GM12878 (cell line): ENCODE data around the gene MB. TPM values are rescaled to one million over a fixed set of nuclear protein-coding genes. Genes with fewer than 3 reads are reported as not detected.

Experiments used
- ATAC-seq: fragments of 200-7000 bp; cut with Tn5 transposase; 3 replicates; pipeline ENCODE4 v1.9.1; 2020; ENCODE audit warnings: mild to moderate bottlenecking, moderate library complexity
- BruUV-seq: library from RNA; stranded (reverse); fragments of 400-500 nt; replicated peaks from 2 replicates; lab custom pipeline; 2021; lab: Mats Ljungman, UMichigan
- CTCF ChIA-PET: fragments of 300-600 bp; sonication (Branson Sonifier 250); formaldehyde crosslinking; extraction: SDS; loops from one replicate; lab custom pipeline; 2021; ENCODE audit warnings: inconsistent platforms; lab: Yijun Ruan, JAX
- POLR2A ChIA-PET: fragments of 350-600 bp; formaldehyde crosslinking; extraction: SDS; loops from one replicate; lab custom pipeline; 2021; ENCODE audit warnings: inconsistent platforms; lab: Charles Lee
- RAD21 ChIA-PET: fragments of 300-600 bp; sonication (Branson Sonifier 250); formaldehyde crosslinking; loops from one replicate; lab custom pipeline; 2023; ENCODE audit warnings: antibody characterized with exemption; ENCODE audit not compliant: unreplicated experiment; lab: Charles Lee
- SMC1A ChIA-PET: fragments of 300-600 bp; sonication (Branson Sonifier 250); formaldehyde crosslinking; loops from one replicate; lab custom pipeline; 2023; ENCODE audit not compliant: unreplicated experiment, uncharacterized antibody; lab: Charles Lee
- DNase-seq: peaks from one replicate; pipeline ENCODE4 v3.0.0-alpha.2; 2011; ENCODE audit warnings: low read depth, low spot score
- FAIRE-seq: peaks from 3 replicates; lab custom pipeline; 2011; peaks lifted over from hg19 to GRCh38; lab: Jason Lieb, UNC
- H2AFZ ChIP-seq: 2 replicates; pipeline ENCODE4 v1.6.0; 2011; ENCODE audit warnings: low read depth, low read length, control low read depth; ENCODE audit not compliant: control insufficient read depth
- H3K27ac ChIP-seq: 2 replicates; pipeline ENCODE4 v1.5.1; 2011; ENCODE audit warnings: control low read depth; ENCODE audit not compliant: control insufficient read depth, insufficient read depth
- H3K27me3 ChIP-seq, 2 experiments: replicated peaks in 1 of 2; 2 replicates each; pipeline versions ENCODE4 v1.6.0 to v1.6.1; 2011; ENCODE audit warnings: low read length in 1 of 2; ENCODE audit not compliant: control insufficient read depth in 2 of 2, insufficient read depth in 2 of 2
- H3K36me3 ChIP-seq, 2 experiments: 2 replicates each; pipeline ENCODE4 v1.5.1; 2011; ENCODE audit warnings: low read length in 1 of 2; ENCODE audit not compliant: control insufficient read depth in 2 of 2, insufficient read depth in 2 of 2
- H3K4me1 ChIP-seq: 2 replicates; pipeline ENCODE4 v1.6.1; 2011; ENCODE audit warnings: mild to moderate bottlenecking, low read length, moderate library complexity, mixed read lengths; ENCODE audit not compliant: control insufficient read depth, insufficient read depth
- H3K4me2 ChIP-seq: 2 replicates; pipeline ENCODE4 v1.6.0; 2011; ENCODE audit warnings: control low read depth; ENCODE audit not compliant: control insufficient read depth, insufficient read depth
- H3K4me3 ChIP-seq: fragments of 200-600 bp; sonication (generic); 2 replicates; pipeline ENCODE4 v1.5.1; 2016
- H3K79me2 ChIP-seq: 2 replicates; pipeline ENCODE4 v1.6.0; 2011; ENCODE audit warnings: low read length; ENCODE audit not compliant: control insufficient read depth, insufficient read depth
- H3K9ac ChIP-seq: 2 replicates; pipeline ENCODE4 v1.8.0; 2011; ENCODE audit warnings: low read length, control low read depth, mixed read lengths; ENCODE audit not compliant: control insufficient read depth, insufficient read depth
- H3K9me3 ChIP-seq: replicated peaks from 3 replicates; pipeline ENCODE4 v1.5.1; 2011; ENCODE audit warnings: mild to moderate bottlenecking, low read length; ENCODE audit not compliant: control insufficient read depth, insufficient read depth
- H4K20me1 ChIP-seq: 2 replicates; pipeline ENCODE4 v1.6.0; 2011; ENCODE audit not compliant: control insufficient read depth, insufficient read depth
- E2F8 ChIP-seq: fragments of 450-650 bp; IDR thresholded peaks from 2 replicates; pipeline ENCODE4 v1.6.1; 2018; ENCODE audit warnings: mild to moderate bottlenecking, low read depth, moderate library complexity; ENCODE audit not compliant: partially characterized antibody
- LARP7 ChIP-seq: fragments of 450-650 bp; IDR thresholded peaks from 2 replicates; pipeline ENCODE4 v1.6.1; 2017; ENCODE audit warnings: mild to moderate bottlenecking
- RFX5 ChIP-seq: IDR thresholded peaks from 2 replicates; pipeline ENCODE4 v1.6.1; 2011; ENCODE audit warnings: low read depth, low read length, improper control_type of control experiment
- WGBS: methylation state at CpG from one replicate; pipeline ENCODE4 v1.1.6; 2016; ENCODE audit warnings: low lambda C conversion rate; ENCODE audit not compliant: insufficient replicate concordance, insufficient coverage; ENCODE audit errors: missing lambda C conversion rate; 5-methylcytosine and 5-hydroxymethylcytosine counted together
- in situ Hi-C: fragments of 300-500 bp; cut with MboI; formaldehyde crosslinking; loops from 9 replicates; pipeline ENCODE4 v1.14.3; 2018; ENCODE audit warnings: mixed read lengths
- intact Hi-C: fragments of 100-400 bp; cut with micrococcal nuclease; formaldehyde crosslinking; loops from one replicate; pipeline ENCODE4 v1.14.2; 2022; ENCODE audit not compliant: unreplicated experiment
- polyA plus RNA-seq, 11 experiments: library from polyadenylated mRNA; depleted of rRNA in 4 of 11; unstranded in 6 of 11; stranded (reverse) in 5 of 11; fragments of >200 nt; fragmentation: Nextera tagmentation in 4 of 11; fragmentation: Illumina TruSeq in 1 of 11; extraction: Ambion mirVana in 4 of 11; extraction: Trizol in 1 of 11; gene quantifications; 1 replicate in 1 of 11; 2 replicates in 10 of 11; pipeline versions ENCODE4 v1.2.1 to v1.2.3, GENCODE V29; 2011 to 2016; ENCODE audit warnings: inconsistent platforms in 2 of 11, missing spikeins in 2 of 11, low read depth in 1 of 11
- total RNA-seq, 4 experiments: library from RNA; depleted of rRNA in 3 of 4; stranded (reverse); fragments of >200 nt in 3 of 4; fragmentation: Illumina TruSeq in 1 of 4; extraction: Trizol in 1 of 4; gene quantifications; 2 replicates each; pipeline versions ENCODE4 v1.2.1 to v1.2.3, GENCODE V29; 2013 to 2021
- TF ChIP-seq, protein P1 (sequence below): IDR thresholded peaks from 2 replicates; pipeline ENCODE4 v1.6.1; 2011; ENCODE audit warnings: mild to moderate bottlenecking, low read depth, low read length, moderate library complexity; ENCODE audit not compliant: insufficient replicate concordance
- TF ChIP-seq, protein P2 (sequence below): IDR thresholded peaks from 2 replicates; pipeline ENCODE4 v1.6.1; 2011; ENCODE audit warnings: borderline replicate concordance, low read depth, mild to moderate bottlenecking, moderate library complexity, low read length; ENCODE audit not compliant: insufficient read depth, poor library complexity, severe bottlenecking

MB gene
- total and polyA plus RNA-seq, 10 of the 15 experiments (the other 5 are each of a cell fraction or from before 2014, with no cell fraction given) = 0.09 to 0.41 (median 0.23) TPM; not detected in 3

- no TSS peak for BruUV-seq
- 0 out of 3 replicates have a peak, but pooled peaks have one; percentile 29 for ATAC-seq
- intact Hi-C loops = no loop called here
Measured at GRCh38 chr22:35620624-35621251, 3.6 kb upstream of the MB start.

More at GRCh38 chr22:35620624-35621251, 3.6 kb upstream of the MB start:
- Histone ChIP-seq H3K4me3 (no peak overlapping the region), H3K9ac (no peak overlapping the region), H3K4me2 (no peak overlapping the region), H3K9me3 (no peaks in the 10 kb centered on the region), H3K4me1 (no peaks in the 10 kb centered on the region), H4K20me1 (no peaks in the 10 kb centered on the region), H3K36me3 (no peaks in the 10 kb centered on the region), H3K27ac (no peak overlapping the region), H3K27me3 (peaks cover 0 to 2% of the 10 kb centered on the region in 2 experiments; a peak in 2 of 4 replicates), H2AFZ (no peak overlapping the region), H3K79me2 (no peaks in the 10 kb centered on the region)
- CTCF ChIA-PET = interaction anchor here (0.9 to 2.0 kb wide), 5 partner anchors 14 to 270 kb away, joined by 3 to 9 read pairs (median 5); no protein-coding TSS in a partner anchor
- FAIRE-seq = no peak
- no peak for DNase-seq
- POLR2A ChIA-PET = interaction anchor here (0.5 kb wide), 1 partner anchor 282 kb away, joined by 3 read pairs; no protein-coding TSS in a partner anchor
- RAD21 ChIA-PET = interaction anchor here (2.6 kb wide), 1 partner anchor 270 kb away, joined by 11 read pairs; no protein-coding TSS in a partner anchor
- 61% methylated on average over 15 of the region's 15 CpGs for WGBS
- SMC1A ChIA-PET = interaction anchor here (0.9 to 1.6 kb wide), 6 partner anchors 10 to 249 kb away, joined by 3 to 8 read pairs (median 3); no protein-coding TSS in a partner anchor
- TF ChIP-seq, protein P1, sequence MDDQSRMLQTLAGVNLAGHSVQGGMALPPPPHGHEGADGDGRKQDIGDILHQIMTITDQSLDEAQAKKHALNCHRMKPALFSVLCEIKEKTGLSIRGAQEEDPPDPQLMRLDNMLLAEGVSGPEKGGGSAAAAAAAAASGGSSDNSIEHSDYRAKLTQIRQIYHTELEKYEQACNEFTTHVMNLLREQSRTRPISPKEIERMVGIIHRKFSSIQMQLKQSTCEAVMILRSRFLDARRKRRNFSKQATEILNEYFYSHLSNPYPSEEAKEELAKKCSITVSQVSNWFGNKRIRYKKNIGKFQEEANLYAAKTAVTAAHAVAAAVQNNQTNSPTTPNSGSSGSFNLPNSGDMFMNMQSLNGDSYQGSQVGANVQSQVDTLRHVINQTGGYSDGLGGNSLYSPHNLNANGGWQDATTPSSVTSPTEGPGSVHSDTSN = no peak
- no peak for TF ChIP-seq E2F8
- TF ChIP-seq, protein P2, sequence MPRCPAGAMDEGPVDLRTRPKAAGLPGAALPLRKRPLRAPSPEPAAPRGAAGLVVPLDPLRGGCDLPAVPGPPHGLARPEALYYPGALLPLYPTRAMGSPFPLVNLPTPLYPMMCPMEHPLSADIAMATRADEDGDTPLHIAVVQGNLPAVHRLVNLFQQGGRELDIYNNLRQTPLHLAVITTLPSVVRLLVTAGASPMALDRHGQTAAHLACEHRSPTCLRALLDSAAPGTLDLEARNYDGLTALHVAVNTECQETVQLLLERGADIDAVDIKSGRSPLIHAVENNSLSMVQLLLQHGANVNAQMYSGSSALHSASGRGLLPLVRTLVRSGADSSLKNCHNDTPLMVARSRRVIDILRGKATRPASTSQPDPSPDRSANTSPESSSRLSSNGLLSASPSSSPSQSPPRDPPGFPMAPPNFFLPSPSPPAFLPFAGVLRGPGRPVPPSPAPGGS = peak; percentile 24
- no peak for TF ChIP-seq RFX5
- no peak for TF ChIP-seq LARP7
- in situ Hi-C loops = loop anchor here (5.0 kb wide), 3 partner anchors 268 to 502 kb away; no protein-coding TSS in a partner anchor
